Activated T-cell treated with anti-CD3 and anti-CD28 coated beads for 1 hour (primary cell): ENCODE data around the gene PRCC.

Experiments
- DNase-seq: peaks from one replicate; pipeline ENCODE4 v3.0.0-alpha.2; 2020; ENCODE audit warnings: low read depth

Gene PRCC

DNA sequence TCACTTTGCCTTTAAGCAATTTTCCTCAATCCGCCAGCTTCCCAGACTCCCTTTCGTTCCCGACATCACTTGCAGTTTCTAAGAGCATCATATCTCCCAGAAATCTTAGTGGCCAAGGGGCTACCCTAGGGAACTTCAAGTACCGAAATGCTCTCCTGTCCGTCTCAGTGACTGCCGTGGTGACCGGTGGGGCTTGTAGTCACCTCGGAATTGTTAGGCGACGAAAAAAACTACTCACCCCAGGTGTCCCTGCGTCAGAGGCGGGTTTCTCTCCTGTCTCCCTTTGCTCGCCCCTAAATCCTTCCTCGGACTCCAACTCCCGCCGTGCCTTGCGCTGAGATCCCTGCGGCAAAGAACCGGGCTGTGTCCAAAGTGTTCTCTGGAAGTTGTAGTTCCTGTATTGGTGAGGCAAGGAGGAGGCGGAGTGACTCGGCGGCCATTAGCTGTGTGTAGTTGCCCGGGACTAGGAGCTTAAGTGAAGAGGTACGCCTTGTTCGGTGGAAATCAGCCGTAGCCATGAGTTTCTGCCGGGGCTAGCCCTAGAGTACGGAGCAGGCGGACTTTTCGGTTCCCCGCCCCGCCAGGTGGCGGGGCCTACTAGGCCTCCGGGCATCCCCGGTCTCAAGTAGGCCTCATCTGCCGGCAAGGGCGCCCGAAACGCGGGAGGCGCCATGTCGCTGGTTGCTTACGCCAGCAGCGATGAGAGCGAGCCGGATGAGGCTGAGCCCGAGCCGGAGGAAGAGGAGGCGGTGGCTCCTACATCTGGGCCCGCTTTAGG lies at the start of gene PRCC:
Gene PRCC (plus strand): TSS at position 435 of the 778 bp plus-strand sequence. CDS start 237 bp downstream, at position 672.
- DNase-seq, result peak; percentile 90

DNA sequence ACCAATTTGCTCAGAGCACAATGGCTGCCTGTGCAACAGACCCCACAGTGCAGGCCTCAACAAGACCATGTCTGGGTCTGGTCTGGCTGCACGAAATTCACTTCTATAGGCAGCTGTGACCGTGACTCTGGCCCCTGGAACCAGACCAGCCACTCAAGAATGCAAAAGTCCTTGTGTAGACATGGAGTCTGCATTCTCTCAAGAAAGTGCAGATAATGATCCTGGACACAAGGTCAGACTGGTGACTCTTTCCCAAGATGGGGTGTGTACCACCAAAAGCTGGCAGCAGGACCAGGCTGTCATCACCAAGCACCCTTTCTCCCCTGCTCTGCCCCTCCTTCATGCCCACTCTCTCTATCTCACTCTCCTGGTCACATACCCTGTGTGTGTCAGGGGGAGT lies 46.2 kb upstream of the PRCC start:
- DNase-seq, result no peak

GRCh38 chr1:156721535-156721934 lies 45.8 kb upstream of the PRCC start:
- no peak for DNase-seq

- peak; percentile 78 for DNase-seq
These were observed 41.6 kb upstream of the PRCC start for GRCh38 chr1:156725683-156726280.

DNA sequence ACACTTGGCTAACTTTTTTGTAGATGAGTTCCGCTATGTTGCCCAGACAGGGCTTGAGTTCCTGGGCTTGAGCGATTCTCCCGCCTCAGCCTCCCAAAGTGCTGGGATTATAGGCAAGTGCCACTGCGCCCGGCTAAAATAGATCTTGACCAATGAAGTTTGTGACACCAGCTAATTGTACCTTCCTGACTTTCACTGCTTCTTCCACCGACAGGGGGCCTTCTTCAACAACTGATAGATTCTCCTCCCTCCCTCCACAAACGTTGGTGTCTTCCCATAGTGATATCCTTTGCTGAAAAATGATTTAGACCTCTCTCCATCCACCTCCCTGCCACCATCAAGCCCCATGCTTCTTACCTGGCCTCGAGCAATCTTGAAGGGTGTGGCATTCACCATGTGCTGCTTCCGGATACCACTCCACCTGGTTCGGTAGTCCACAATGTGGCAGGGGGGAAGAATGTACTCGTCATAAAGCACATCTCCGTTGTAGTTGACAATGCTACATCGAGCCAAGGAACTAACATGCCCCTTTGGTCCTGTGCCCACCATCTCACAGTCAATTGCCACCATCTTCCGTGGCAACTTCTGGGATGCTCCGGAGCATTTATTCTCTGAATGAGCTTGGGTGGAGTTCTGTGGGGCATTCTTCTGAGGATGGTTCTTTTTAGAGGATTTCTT lies 40.6 kb upstream of the PRCC start:
- no peak for DNase-seq

GRCh38 chr1:156727492-156727891 lies 39.8 kb upstream of the PRCC start:
- DNase-seq, result no peak

- DNase-seq, result peak; percentile 55
These were observed 39.3 kb upstream of the PRCC start, which contains the start of gene METTL25B for GRCh38 chr1:156727926-156728598. TSS of gene METTL25B (plus strand) at chr1:156728469. CDS start at chr1:156729105, 636 bp downstream.

GRCh38 chr1:156728599-156729462 lies 38.5 kb upstream of the PRCC start, which contains the start of gene ISG20L2:
TSS of gene ISG20L2 (minus strand) at chr1:156728766. CDS start at chr1:156727652, 1,114 bp downstream.
- peak; percentile 84 for DNase-seq

- no peak for DNase-seq
These were observed 33.2 kb upstream of the PRCC start for GRCh38 chr1:156733989-156734584.

- no peak for DNase-seq
These were observed 28.9 kb upstream of the PRCC start for GRCh38 chr1:156738407-156738806.

DNA sequence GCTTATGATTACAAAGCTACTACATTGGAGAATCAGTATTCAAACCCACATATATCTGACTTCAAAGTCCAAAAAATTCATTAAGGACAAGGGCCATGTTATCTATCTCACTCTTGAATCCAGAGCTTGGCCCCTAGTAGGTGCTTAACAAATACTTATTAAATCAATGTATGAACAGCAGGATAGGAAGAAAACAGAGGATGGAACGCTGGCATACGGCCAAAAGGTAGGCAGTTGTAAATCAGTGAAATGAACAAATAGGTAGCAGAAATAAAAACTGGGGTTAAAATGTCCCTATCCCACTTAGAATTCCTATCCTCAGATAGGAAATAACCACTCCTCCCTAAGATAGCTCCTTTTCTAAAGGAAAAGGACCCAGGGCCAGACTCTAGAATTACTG lies 28.4 kb upstream of the PRCC start:
- no peak for DNase-seq

- DNase-seq, result no peak
These were observed 27.0 kb upstream of the PRCC start for GRCh38 chr1:156740237-156740740.

- DNase-seq, result peak; percentile 92
These were observed 26.4 kb upstream of the PRCC start, which contains the start of gene MRPL24 for GRCh38 chr1:156740741-156741480. TSS of gene MRPL24 (minus strand) at chr1:156741088. CDS start at chr1:156738704, 2,384 bp downstream.

GRCh38 chr1:156741481-156741983 lies 25.8 kb upstream of the PRCC start:
- DNase-seq, result no peak

- no peak for DNase-seq
These were observed 25.3 kb upstream of the PRCC start for GRCh38 chr1:156742017-156742416.

DNA sequence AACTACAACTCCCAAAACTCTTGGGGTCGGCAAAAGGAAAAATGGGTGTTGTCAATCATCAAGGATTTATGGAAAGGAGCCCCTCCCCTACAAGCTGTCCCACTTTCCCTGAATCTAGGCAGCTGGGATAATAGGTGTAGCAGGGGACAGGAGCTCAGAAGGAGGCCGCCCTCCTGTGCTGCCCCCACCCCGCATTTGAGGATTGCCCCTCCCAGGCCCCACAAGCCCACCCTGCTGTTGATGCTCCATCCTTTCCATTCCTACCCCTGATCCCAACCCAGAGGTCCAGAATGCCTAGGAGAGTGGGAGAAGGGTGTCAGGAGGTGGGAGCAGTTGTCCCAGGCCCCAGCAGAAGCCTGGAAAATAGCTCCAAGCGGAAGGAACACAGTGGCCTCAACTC lies 24.5 kb upstream of the PRCC start:
- no peak for DNase-seq

GRCh38 chr1:156743367-156744302 lies 23.7 kb upstream of the PRCC start:
- no peak for DNase-seq

GRCh38 chr1:156744344-156744743 lies 23.0 kb upstream of the PRCC start:
- DNase-seq, result no peak
